Loucy (cell line): ENCODE measurements around the gene AKAP6.
"Not testable (repeated sequence)": the region's sequence is repeated elsewhere in the genome, so short reads cannot be mapped to it uniquely, and the experiment has no call there.

Experiments used
- H2AFZ ChIP-seq: fragments of 200-600 bp; sonication (generic); 2 replicates; pipeline ENCODE4 v1.6.0; 2016; ENCODE audit warnings: antibody characterized with exemption, mild to moderate bottlenecking, low read length, moderate library complexity
- H3F3A ChIP-seq: fragments of 200-600 bp; 2 replicates; pipeline ENCODE4 v1.6.0; 2016; ENCODE audit warnings: antibody characterized with exemption, low read depth, mild to moderate bottlenecking
- H3K27me3 ChIP-seq: fragments of 200-600 bp; sonication (generic); 2 replicates; pipeline ENCODE4 v1.6.1; 2014; ENCODE audit warnings: low read length, mild to moderate bottlenecking; ENCODE audit not compliant: insufficient read depth, poor library complexity, severe bottlenecking
- H3K36me3 ChIP-seq: fragments of 200-600 bp; sonication (generic); 2 replicates; pipeline ENCODE4 v1.6.1; 2016; ENCODE audit warnings: low read length; ENCODE audit not compliant: insufficient read depth
- H3K4me1 ChIP-seq: fragments of 200-600 bp; sonication (generic); 2 replicates; pipeline ENCODE4 v1.5.1; 2014; ENCODE audit warnings: low read length, mild to moderate bottlenecking; ENCODE audit not compliant: insufficient read depth, poor library complexity, severe bottlenecking
- H3K4me2 ChIP-seq: fragments of 200-600 bp; sonication (generic); 2 replicates; pipeline ENCODE4 v1.6.0; 2014; ENCODE audit warnings: antibody characterized with exemption, low read length, low read depth, mild to moderate bottlenecking; ENCODE audit not compliant: poor library complexity, severe bottlenecking
- H3K4me3 ChIP-seq: fragments of 200-600 bp; sonication (generic); 2 replicates; pipeline ENCODE4 v1.5.1; 2014; ENCODE audit warnings: low read length, mild to moderate bottlenecking, mixed read lengths; ENCODE audit not compliant: poor library complexity, severe bottlenecking
- H3K79me2 ChIP-seq: fragments of 200-600 bp; sonication (generic); 2 replicates; pipeline ENCODE4 v1.6.1; 2014; ENCODE audit warnings: low read length; ENCODE audit not compliant: insufficient read depth
- H3K9ac ChIP-seq: fragments of 200-600 bp; sonication (generic); 2 replicates; pipeline ENCODE4 v1.6.0; 2014; ENCODE audit warnings: mild to moderate bottlenecking, low read depth, low read length, moderate library complexity; ENCODE audit not compliant: poor library complexity, severe bottlenecking
- H3K9me2 ChIP-seq: fragments of 200-600 bp; sonication (generic); replicated peaks from 2 replicates; pipeline ENCODE4 v1.6.1; 2016; ENCODE audit warnings: low read depth, low read length, mixed read lengths
- H3K9me3 ChIP-seq: fragments of 200-600 bp; sonication (generic); 2 replicates; pipeline ENCODE4 v1.6.1; 2014; ENCODE audit warnings: mild to moderate bottlenecking, antibody characterized with exemption, low read length, low read depth; ENCODE audit not compliant: insufficient read depth
- H4K20me1 ChIP-seq: fragments of 200-600 bp; sonication (generic); 2 replicates; pipeline ENCODE4 v1.6.0; 2014; ENCODE audit warnings: antibody characterized with exemption, low read length, mild to moderate bottlenecking; ENCODE audit not compliant: insufficient read depth, poor library complexity, severe bottlenecking
- EZH2phosphoT487 ChIP-seq: fragments of 200-600 bp; IDR thresholded peaks from 2 replicates; pipeline ENCODE4 v1.6.1; 2018; ENCODE audit warnings: antibody characterized with exemption, mild to moderate bottlenecking, moderate library complexity, borderline replicate concordance
- TF ChIP-seq, protein P1 (sequence below): fragments of 200-600 bp; sonication (generic); conservative IDR thresholded peaks from 2 replicates; pipeline ENCODE4 v1.5.1; 2014; ENCODE audit warnings: mild to moderate bottlenecking, antibody characterized with exemption, low read length

AKAP6 gene

DNA sequence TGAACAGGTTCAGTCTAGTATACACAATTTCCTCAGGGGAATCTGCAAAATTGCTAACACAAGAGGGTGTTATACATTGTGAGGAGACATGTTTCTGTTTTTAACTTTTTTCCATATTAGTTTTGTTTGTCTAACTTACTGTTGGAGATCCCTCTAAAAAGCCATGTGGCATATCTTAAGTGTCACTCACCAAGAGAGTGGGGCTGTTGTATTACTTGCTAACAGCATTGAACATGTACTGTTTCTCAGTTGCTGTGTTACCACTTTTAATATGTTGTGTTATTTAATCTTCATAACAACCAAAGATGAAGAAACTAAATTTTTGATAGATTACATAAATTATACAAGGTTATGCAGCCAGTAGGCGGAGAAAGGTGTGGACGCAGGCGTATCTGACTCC, 455.3 kb downstream of the AKAP6 start:
- no peaks in the 10 kb centered on the region for H3F3A ChIP-seq
- H3K9me2 ChIP-seq: no peaks in the 10 kb centered on the region
- H4K20me1 ChIP-seq: no peaks in the 10 kb centered on the region
- H2AFZ ChIP-seq: no peak overlapping the region
- no peaks in the 10 kb centered on the region for H3K36me3 ChIP-seq
- H3K4me1 ChIP-seq: no peaks in the 10 kb centered on the region
- no peak overlapping the region for H3K4me2 ChIP-seq
- H3K27me3 ChIP-seq: no peaks in the 10 kb centered on the region
- TF ChIP-seq, protein P1, sequence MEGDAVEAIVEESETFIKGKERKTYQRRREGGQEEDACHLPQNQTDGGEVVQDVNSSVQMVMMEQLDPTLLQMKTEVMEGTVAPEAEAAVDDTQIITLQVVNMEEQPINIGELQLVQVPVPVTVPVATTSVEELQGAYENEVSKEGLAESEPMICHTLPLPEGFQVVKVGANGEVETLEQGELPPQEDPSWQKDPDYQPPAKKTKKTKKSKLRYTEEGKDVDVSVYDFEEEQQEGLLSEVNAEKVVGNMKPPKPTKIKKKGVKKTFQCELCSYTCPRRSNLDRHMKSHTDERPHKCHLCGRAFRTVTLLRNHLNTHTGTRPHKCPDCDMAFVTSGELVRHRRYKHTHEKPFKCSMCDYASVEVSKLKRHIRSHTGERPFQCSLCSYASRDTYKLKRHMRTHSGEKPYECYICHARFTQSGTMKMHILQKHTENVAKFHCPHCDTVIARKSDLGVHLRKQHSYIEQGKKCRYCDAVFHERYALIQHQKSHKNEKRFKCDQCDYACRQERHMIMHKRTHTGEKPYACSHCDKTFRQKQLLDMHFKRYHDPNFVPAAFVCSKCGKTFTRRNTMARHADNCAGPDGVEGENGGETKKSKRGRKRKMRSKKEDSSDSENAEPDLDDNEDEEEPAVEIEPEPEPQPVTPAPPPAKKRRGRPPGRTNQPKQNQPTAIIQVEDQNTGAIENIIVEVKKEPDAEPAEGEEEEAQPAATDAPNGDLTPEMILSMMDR: no peak
- TF ChIP-seq EZH2phosphoT487: no peak
- H3K9me3 ChIP-seq: no peaks in the 10 kb centered on the region
- H3K9ac ChIP-seq: no peak overlapping the region
- H3K79me2 ChIP-seq: no peaks in the 10 kb centered on the region
- H3K4me3 ChIP-seq: no peak overlapping the region

DNA sequence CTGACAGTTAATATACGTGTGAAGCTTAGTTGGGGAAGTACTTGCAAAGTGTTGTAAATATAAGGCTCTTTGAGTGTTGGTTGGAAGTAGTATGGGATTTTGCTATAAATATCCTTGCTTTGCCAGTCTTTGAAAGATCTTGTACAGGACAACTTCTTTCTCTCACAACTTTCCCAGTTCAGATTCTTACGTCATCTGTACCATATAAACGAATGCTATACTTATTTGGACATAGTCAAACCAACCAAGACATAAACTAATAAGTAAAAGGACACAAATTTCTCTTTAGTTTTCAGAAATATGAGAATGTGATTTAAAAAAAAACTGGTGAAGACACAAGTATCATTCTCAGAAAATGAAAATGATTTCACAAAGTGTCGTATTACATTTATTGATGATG, 456.5 kb downstream of the AKAP6 start:
- Histone ChIP-seq H3K9ac (no peak overlapping the region), H2AFZ (no peak overlapping the region)
- TF ChIP-seq, protein P1: no peak
- no peak for TF ChIP-seq EZH2phosphoT487

DNA sequence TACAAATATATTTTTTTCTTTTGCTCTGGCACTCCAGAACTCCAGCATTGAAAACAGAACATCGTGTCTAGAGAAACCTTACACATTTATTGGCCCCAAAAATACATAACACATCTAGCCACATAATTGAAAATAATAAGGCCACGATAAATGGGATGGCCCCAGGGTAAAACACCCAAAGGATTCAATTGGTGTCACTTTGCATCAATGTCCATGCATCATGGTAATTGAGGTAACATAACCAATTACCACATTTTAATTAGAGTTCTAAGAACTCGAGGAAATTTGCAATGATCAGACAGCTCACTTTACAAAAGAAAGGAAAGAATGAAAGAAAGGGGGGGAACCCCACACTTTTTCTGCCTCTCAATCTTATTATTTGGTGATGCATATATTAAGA, 457.8 kb downstream of the AKAP6 start:
- Histone ChIP-seq H3K9ac (no peak overlapping the region), H3K9me3 (no peaks in the 10 kb centered on the region), H3K36me3 (no peaks in the 10 kb centered on the region), H3F3A (no peaks in the 10 kb centered on the region), H4K20me1 (no peaks in the 10 kb centered on the region), H2AFZ (no peak overlapping the region), H3K4me1 (no peaks in the 10 kb centered on the region), H3K9me2 (no peaks in the 10 kb centered on the region), H3K79me2 (no peaks in the 10 kb centered on the region), H3K4me2 (no peak overlapping the region), H3K4me3 (no peak overlapping the region), H3K27me3 (no peaks in the 10 kb centered on the region)
- TF ChIP-seq, protein P1: no peak
- no peak for TF ChIP-seq EZH2phosphoT487

More for the DNA sequence above, 456.5 kb downstream of the AKAP6 start:
- Histone ChIP-seq H3F3A (no peaks in the 10 kb centered on the region), H3K4me3 (no peak overlapping the region), H3K9me3 (no peaks in the 10 kb centered on the region), H4K20me1 (no peaks in the 10 kb centered on the region), H3K27me3 (no peaks in the 10 kb centered on the region), H3K36me3 (no peaks in the 10 kb centered on the region), H3K9me2 (no peaks in the 10 kb centered on the region), H3K4me2 (no peak overlapping the region), H3K79me2 (no peaks in the 10 kb centered on the region), H3K4me1 (no peaks in the 10 kb centered on the region)

DNA sequence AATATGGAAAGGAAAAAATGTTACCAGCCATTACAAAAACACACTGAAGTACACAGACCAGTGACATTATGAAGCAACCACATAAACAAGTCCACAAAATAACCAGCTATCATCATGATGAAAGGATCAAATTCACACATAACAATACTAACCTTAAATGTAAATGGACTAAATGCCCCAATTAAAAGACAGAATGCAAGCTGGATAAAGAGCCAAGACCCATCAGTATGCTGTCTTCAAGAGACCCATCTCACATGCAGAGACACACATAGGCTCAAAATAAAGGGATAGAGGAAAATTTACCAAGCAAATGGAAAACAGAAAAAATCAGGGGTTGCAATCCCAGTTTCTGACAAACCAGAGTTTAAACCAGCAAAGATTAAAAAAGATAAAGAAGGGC, 463.9 kb downstream of the AKAP6 start:
- H3K36me3 ChIP-seq, H3K4me2 ChIP-seq, H3F3A ChIP-seq, H3K9ac ChIP-seq, H3K4me3 ChIP-seq, H4K20me1 ChIP-seq, H3K27me3 ChIP-seq, H3K4me1 ChIP-seq, H3K79me2 ChIP-seq, H3K9me2 ChIP-seq, H2AFZ ChIP-seq, H3K9me3 ChIP-seq: not testable (repeated sequence)
